Activated CD4-positive, CD25-positive, alpha-beta regulatory T cell (primary cell): Measurements from ENCODE around the gene COX19.
A peak's percentile ranks its signal among the peaks of the same experiment; 100 is the strongest.
"Not testable (repeated sequence)": the region's sequence is repeated elsewhere in the genome, so short reads cannot be mapped to it uniquely, and the experiment has no call there.

Source experiments
- DNase-seq, 4 experiments: peaks; one replicate each; lab custom pipeline; 2025; lab: John Stamatoyannopoulos, UW

COX19 gene

DNA sequence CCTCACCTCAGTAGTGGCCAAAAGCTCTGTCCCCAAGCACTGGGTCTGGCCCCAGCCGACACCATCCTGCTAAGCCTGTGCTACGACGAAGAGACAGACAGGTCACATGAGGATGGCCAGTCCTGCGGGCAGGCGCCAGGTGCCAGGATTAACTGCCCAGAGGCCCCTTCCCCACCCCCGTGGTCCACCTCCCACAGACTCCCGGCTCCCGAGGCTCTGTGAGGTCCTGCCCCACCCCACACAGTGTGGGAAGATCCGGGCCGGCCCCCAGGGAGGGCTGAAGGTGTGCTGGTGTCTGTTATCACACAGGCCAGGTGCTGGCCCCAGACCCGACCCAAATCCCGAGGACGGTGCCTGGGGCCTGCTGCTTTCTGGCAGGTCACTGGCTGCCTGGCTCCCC is 34.9 kb upstream of the COX19 start:
- no peak for DNase-seq

GRCh38 chr7:1009747-1010146 is 34.4 kb upstream of the COX19 start:
- DNase-seq: no peak

DNA sequence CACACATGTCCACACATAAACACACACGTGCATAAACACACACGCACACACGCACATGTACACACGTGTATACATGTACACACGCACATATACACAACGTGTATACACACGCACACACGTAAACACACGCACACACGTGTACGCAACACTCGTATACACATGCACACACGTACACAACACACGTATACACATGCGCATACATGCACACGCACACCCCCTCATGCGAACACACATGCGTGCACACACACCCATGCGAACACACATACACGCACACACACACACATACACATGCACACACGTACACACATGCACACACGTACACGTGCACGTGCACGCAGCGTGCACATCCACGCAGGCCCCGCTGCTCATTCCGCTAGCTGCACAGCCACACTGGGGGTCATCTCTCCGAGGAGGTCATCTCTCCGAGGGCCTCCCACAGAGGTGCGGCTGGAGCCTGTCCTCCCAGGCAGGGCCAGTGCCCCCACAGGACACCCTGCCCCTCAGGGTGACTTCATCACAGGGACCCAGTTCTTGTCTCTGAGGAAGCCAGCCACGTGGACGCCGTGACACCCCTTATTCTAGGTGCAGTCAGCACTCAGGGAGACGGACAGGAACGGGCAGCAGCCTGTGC is 33.5 kb upstream of the COX19 start:
- no peak for DNase-seq

DNA sequence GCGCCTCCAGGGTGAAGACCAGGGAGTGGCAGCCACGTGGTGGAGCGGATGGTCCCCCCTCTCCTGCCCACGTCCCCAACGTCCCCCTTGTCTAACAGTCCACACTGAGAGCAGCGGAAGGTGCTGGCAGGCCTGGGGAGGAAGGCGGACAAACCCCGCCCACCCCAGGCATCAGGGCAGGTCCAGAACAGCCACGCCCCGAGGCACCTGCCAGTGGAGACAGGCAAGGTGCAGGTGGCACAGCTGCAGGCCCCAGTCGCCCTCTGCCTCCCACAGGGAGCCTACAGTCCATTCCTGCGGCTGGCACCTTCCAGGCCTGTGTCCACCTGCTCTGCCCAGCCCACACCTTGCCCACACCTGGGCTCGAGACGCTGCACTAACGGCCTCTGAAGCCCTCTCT is 32.6 kb upstream of the COX19 start:
- no peak for DNase-seq

GRCh38 chr7:1005303-1005702 is 30.0 kb upstream of the COX19 start:
- no peak for DNase-seq

GRCh38 chr7:1004018-1004852 is 28.9 kb upstream of the COX19 start:
- no peak for DNase-seq

DNA sequence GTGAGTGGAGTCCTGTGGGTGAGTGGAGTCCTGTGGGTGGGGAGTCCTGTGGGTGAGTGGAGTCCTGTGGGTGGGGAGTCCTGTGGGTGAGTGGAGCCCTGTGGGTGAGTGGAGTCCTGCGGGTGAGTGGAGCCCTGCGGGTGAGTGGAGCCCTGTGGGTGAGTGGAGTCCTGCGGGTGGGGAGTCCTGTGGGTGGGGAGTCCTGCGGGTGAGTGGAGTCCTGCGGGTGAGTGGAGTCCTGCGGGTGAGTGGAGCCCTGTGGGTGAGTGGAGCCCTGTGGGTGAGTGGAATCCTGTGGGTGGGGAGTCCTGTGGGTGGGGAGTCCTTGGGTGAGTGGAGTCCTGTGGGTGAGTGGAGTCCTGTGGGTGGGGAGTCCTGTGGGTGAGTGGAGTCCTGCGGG is 27.1 kb upstream of the COX19 start:
- DNase-seq: not testable (repeated sequence)

DNA sequence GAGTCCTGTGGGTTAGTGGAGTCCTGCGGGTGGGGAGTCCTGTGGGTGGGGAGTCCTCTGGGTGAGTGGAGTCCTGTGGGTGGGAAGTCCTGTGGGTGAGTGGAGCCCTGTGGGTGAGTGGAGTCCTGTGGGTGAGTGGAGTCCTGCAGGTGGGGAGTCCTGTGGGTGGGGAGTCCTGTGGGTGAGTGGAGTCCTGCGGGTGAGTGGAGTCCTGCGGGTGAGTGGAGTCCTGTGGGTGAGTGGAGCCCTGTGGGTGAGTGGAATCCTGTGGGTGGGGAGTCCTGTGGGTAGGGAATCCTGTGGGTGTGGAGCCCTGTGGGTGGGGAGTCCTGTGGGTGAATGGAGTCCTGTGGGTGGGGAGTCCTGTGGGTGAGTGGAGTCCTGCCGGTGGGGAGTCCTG is 26.7 kb upstream of the COX19 start:
- not testable (repeated sequence) for DNase-seq

- not testable (repeated sequence) for DNase-seq
Observed at GRCh38 chr7:1001069-1001770, 25.9 kb upstream of the COX19 start.

DNA sequence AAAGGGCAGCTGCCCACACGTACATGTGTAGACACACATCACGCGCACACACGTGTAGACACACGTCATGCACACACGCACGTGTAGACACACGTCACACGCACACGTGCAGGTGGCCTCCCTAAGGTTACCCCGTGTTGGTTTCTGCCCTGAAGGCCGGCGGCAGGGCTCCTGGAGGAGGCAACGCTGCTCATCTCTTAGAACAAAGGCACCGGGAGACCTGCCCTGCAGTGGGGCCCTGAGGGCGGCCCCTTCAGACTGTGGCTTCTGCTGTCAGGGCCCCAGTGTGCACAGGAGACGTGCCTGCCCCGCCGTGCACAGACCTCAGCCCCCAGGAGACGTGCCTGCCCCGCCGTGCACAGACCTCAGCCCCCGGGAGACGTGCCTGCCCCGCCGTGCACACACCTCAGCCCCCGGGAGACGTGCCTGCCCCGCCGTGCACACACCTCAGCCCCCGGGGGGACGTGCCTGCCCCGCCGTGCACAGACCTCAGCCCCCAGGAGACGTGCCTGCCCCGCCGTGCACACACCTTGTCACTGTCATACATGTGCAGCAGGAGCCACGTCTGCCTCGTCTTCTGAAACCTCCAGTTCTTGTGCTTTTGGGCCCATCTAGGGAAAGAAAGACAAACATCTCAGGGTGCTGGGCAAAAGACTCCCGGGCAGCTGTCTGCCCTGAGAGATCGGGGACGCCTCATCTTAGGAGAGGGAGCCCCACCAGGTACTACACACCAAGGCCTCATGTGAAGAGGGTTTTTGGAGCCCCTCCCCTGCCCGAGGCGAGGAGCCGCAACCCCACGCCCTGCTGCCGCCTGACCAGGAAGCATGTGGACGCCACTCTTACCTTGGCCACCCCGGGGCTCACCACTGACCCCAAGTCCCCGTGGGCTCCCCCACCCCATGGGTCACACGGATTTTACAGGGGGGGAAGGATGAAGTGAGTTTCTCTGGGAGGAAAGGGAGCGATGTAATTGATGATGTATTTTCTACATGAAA is 24.9 kb upstream of the COX19 start:
- no peak for DNase-seq

GRCh38 chr7:999149-999879 is 24.0 kb upstream of the COX19 start:
- DNase-seq: no peak

DNA sequence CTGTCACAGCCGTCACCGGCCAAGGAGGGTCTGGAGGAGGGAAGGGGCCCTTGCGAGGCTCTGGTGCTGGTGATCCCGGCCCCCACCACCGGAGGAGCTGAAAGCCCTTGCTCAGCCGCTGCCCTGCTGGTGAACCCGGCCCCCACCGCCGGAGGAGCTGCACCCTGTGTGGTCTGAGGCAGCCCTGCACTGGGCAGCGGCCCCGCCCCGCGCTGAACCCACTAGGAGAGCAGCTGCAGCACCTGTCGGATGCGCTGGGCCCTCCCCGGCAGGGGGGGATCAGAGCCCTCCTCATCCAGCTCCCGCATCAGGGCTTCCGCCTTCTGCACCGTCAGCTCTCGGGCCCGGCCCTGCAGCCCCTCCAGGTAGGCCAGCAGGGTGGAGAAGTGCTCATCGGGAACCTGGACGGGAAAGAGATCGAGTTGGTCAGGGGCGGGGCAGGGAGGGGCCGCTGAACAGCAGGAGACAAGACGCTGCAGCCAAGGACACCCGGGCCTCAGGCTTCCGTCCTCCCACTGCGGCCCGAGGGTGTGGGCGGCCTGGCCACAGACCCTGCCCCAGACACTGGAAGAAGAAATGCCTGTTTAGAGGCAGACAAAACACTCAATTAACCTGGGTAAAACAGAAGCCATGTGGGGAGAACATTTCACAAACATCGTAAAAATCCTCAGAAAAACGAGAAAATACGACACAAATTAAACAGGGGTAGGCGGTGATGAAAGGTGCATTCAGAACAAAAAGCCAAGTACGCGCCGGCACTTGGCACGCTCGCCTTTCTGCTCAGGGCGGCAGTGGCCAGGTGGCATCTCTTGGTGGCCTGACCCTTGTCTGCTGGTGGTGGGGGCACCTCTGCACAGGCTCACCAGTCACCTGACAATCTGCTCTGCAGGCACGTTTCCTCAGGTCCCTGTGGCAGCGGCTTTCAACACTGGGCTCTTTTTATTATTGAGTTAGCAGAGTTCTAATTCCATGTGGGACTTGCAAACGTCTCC is 22.4 kb upstream of the COX19 start:
- DNase-seq: no peak

GRCh38 chr7:996079-996872 is 20.9 kb upstream of the COX19 start:
- DNase-seq: no peak

- no peak for DNase-seq
Observed at GRCh38 chr7:995571-995970, 20.2 kb upstream of the COX19 start.

DNA sequence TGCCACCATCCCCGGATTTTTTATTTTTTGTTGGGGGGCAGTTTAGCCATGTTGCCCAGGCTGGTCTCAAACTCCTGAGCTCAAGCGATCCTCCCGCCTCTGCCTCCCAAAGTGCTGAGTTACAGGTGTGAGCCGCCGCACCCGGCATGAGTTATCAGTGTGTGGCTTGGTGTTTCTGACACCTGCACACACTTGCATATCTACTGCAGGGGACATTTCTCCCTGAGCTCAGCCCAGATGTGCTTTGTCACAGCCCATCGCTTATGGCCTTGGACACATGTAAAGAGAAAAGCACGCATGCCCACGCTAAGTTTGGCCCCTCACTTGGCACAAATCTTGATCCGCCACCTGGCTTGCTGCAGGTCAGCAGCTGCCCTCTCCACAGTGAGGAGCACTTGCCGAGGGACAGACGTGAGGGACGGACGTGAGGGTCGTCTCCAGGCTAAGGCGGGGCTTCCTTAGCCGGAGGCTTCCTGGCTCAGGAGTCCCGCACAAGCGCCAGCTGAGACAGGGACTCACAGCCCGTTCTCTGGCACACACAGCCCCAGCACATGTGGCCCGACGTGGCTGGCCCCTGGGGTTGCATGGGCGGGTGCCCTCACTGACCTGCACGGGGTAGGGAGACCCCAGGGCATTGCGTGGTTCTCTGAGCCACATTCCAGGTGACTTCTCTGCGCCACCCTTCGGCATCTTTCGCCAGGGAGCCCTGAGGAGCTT is 19.4 kb upstream of the COX19 start:
- no peak for DNase-seq

DNA sequence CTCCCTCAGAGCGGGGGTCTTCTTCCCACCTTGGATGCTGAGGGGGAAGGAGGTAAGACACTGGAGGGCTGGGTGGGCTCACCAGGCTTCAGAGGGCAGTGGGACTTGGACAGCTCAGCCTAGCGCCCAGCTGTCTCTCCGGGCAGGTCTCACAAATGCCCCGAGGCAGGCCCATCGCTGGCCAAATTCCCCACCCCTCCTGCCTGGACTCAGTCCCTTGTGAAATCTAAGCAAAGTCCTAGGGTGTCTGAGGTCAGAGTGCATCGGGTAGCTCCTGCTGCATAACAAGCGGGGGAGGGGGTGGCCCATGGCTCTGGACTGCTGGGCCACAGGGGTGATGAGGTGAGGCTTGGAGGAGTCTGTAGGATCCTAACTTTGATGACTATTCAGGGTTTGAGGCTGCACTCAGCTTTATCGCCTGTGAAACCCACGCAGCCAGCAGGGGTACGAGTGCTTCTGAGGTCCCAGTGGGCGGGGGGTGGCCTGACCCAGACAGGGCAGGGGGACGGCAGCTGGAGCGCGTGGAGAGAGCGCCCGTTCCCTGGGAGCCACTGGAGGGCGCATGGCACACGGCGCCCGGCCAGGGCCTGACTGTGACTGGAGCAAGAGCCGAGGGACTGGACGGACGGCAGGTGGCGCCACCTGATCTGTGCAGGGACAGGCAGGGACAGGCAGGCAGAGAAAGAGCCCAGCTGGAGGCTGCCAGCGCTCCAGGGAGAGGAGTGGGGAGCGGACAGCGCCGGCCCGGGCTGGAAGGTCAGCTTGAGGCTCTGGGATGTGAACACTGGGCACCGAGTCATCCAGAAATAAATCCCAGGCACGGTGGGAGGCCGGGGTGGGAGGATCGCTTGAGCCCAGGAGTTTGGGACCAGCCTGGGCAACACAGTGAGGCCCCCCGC is 17.6 kb upstream of the COX19 start:
- DNase-seq: peak; percentile 89 to 93 (median 92)
